Sigmoid colon (tissue), 4 donors: ENCODE results near the gene GLIS1.

Experiments
- EP300 ChIP-seq, 4 donors: sonication (generic); formaldehyde crosslinking; IDR thresholded peaks; one replicate each; pipeline ENCODE4 v1.6.1; 2017; ENCODE audit warnings: antibody characterized with exemption in 4 of 4
- POLR2A ChIP-seq, 2 donors: fragments of 450-650 bp; IDR thresholded peaks; one replicate each; pipeline ENCODE4 v1.6.1; 2016; ENCODE audit warnings: antibody characterized with exemption in 2 of 2, mild to moderate bottlenecking in 2 of 2, moderate library complexity in 2 of 2
- POLR2AphosphoS5 ChIP-seq, 4 donors: sonication (generic); formaldehyde crosslinking; IDR thresholded peaks; one replicate each; pipeline ENCODE4 v1.6.1; 2017; ENCODE audit warnings: antibody characterized with exemption in 4 of 4
- TF ChIP-seq, protein P1 (sequence below), 4 experiments: fragments of 450-650 bp in 3 of 4; fragments of 200-600 bp in 1 of 4; IDR thresholded peaks; one replicate each; pipeline ENCODE4 v1.5.1; 2016 to 2019; ENCODE audit warnings: antibody characterized with exemption in 4 of 4, mild to moderate bottlenecking in 3 of 4, moderate library complexity in 2 of 4

DNA sequence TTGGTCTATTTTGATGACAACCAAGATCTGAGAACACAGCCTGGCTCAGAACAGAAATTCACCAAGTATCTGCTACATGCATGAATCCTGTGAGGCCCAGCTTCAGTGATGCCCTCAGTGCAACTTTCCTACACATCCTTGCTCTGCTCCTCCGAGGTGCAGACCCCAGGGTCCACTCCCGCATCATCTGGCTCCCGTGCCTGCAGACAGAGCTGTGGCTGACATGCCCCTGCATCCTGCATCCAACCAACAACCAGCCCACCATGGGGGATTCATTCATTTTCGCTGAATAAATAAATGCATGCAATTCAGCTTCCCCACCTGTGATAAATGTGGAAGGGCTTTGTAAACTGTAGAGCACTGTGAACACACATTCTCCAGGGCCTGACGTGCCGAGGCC lies 112.3 kb downstream of the GLIS1 start:
- TF ChIP-seq, protein P1, sequence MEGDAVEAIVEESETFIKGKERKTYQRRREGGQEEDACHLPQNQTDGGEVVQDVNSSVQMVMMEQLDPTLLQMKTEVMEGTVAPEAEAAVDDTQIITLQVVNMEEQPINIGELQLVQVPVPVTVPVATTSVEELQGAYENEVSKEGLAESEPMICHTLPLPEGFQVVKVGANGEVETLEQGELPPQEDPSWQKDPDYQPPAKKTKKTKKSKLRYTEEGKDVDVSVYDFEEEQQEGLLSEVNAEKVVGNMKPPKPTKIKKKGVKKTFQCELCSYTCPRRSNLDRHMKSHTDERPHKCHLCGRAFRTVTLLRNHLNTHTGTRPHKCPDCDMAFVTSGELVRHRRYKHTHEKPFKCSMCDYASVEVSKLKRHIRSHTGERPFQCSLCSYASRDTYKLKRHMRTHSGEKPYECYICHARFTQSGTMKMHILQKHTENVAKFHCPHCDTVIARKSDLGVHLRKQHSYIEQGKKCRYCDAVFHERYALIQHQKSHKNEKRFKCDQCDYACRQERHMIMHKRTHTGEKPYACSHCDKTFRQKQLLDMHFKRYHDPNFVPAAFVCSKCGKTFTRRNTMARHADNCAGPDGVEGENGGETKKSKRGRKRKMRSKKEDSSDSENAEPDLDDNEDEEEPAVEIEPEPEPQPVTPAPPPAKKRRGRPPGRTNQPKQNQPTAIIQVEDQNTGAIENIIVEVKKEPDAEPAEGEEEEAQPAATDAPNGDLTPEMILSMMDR (IDR thresholded peaks at IDR 0.05) = no peak
- no peak for TF ChIP-seq POLR2A (IDR thresholded peaks at IDR 0.05)
- TF ChIP-seq EP300 (IDR thresholded peaks at IDR 0.05) = no peak
- no peak for TF ChIP-seq POLR2AphosphoS5 (IDR thresholded peaks at IDR 0.05)
